Mesothelial cell of epicardium (in vitro differentiated cells): Measurements from ENCODE around the gene GSC2. TPM values are rescaled to one million over a fixed set of nuclear protein-coding genes. Genes with fewer than 3 reads are reported as not detected.

ENCODE experiments used
- DNase-seq, 2 experiments: peaks; one replicate each; pipeline ENCODE4 v3.0.0; 2021; ENCODE audit warnings: low spot score in 2 of 2; ENCODE audit not compliant: unreplicated experiment in 2 of 2
- H3K27ac Mint-ChIP-seq: 2 replicates; pipeline ENCODE4 v1.8.0; 2021; ENCODE audit warnings: mixed read lengths
- H3K27me3 Mint-ChIP-seq: 2 replicates; pipeline ENCODE4 v1.8.0; 2021; ENCODE audit warnings: low read depth, mixed read lengths
- H3K36me3 Mint-ChIP-seq: 2 replicates; pipeline ENCODE4 v1.8.0; 2021; ENCODE audit warnings: mixed read lengths
- H3K4me1 Mint-ChIP-seq: 2 replicates; pipeline ENCODE4 v1.8.0; 2021; ENCODE audit warnings: mixed read lengths
- H3K4me3 Mint-ChIP-seq: 2 replicates; pipeline ENCODE4 v1.8.0; 2021; ENCODE audit warnings: mild to moderate bottlenecking, moderate library complexity, mixed read lengths
- H3K9me3 Mint-ChIP-seq: 2 replicates; pipeline ENCODE4 v1.8.0; 2021; ENCODE audit warnings: mixed read lengths
- total RNA-seq: library from RNA; stranded (reverse); gene quantifications from 3 replicates; pipeline ENCODE4 v1.2.1, GENCODE V29; 2021
- TF ChIP-seq, protein P1 (sequence below): fragments of 200-600 bp; sonication (generic); IDR thresholded peaks from one replicate; pipeline ENCODE4 v1.5.0; 2021; ENCODE audit warnings: antibody characterized with exemption; ENCODE audit not compliant: unreplicated experiment

Gene GSC2, protein sequence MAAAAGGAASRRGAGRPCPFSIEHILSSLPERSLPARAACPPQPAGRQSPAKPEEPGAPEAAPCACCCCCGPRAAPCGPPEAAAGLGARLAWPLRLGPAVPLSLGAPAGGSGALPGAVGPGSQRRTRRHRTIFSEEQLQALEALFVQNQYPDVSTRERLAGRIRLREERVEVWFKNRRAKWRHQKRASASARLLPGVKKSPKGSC
- total RNA-seq, result not detected in 3 replicates

DNA sequence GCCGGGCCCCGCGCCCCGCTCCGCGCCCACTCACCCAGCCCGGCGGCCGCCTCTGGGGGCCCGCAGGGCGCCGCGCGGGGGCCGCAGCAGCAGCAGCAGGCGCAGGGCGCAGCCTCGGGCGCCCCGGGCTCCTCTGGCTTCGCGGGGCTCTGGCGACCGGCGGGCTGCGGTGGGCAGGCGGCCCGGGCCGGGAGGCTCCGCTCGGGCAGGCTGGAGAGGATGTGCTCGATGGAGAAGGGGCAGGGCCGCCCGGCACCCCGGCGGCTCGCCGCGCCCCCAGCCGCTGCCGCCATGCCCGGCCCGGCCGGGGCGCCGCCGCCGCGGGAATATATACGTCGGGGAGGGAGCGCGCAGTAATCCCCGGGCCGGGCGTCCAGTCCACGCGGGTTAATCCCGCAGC lies at the start of gene GSC2:
Gene GSC2, minus strand, starts transcription at position 302 of the 400 bp plus-strand sequence. Its CDS starts 9 bp downstream, at position 293.
- DNase-seq, result no peak
- Mint-ChIP-seq H3K27me3 (peaks cover 80% of the 10 kb centered on the region), H3K4me3 (peak within 1 kb of the TSS; percentile 46), H3K4me1 (peaks cover 3% of the 10 kb centered on the region), H3K27ac (no peak within 1 kb of the TSS), H3K9me3 (peaks cover 4% of the 10 kb centered on the region), H3K36me3 (no peaks in the 10 kb centered on the region)
- TF ChIP-seq, protein P1, sequence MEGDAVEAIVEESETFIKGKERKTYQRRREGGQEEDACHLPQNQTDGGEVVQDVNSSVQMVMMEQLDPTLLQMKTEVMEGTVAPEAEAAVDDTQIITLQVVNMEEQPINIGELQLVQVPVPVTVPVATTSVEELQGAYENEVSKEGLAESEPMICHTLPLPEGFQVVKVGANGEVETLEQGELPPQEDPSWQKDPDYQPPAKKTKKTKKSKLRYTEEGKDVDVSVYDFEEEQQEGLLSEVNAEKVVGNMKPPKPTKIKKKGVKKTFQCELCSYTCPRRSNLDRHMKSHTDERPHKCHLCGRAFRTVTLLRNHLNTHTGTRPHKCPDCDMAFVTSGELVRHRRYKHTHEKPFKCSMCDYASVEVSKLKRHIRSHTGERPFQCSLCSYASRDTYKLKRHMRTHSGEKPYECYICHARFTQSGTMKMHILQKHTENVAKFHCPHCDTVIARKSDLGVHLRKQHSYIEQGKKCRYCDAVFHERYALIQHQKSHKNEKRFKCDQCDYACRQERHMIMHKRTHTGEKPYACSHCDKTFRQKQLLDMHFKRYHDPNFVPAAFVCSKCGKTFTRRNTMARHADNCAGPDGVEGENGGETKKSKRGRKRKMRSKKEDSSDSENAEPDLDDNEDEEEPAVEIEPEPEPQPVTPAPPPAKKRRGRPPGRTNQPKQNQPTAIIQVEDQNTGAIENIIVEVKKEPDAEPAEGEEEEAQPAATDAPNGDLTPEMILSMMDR, result no peak

DNA sequence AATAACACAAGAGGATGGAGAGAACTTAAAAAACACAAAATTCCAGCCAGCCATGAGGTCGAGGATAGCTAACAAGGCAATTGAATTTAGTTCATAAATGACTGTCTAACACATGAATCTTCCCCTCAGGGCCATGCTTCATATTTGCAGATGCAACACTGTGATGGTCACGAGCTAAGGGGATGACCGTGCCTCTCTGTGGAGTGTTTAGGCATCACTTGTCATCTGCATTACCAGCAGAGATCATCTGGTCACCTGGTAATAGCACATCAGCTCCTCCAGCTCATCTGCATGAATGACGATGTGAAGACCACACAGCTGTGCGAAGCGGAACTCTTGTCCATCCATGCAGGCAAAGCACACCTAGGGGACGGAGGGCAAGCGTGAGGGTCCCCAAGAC lies 49.4 kb upstream of the GSC2 start:
- DNase-seq, result no peak
- Mint-ChIP-seq H3K36me3 (no peaks in the 10 kb centered on the region), H3K27me3 (no peaks in the 10 kb centered on the region), H3K27ac (no peak overlapping the region), H3K4me1 (no peaks in the 10 kb centered on the region), H3K9me3 (peaks cover 4% of the 10 kb centered on the region), H3K4me3 (no peak overlapping the region)
- TF ChIP-seq, protein P1, result no peak

DNA sequence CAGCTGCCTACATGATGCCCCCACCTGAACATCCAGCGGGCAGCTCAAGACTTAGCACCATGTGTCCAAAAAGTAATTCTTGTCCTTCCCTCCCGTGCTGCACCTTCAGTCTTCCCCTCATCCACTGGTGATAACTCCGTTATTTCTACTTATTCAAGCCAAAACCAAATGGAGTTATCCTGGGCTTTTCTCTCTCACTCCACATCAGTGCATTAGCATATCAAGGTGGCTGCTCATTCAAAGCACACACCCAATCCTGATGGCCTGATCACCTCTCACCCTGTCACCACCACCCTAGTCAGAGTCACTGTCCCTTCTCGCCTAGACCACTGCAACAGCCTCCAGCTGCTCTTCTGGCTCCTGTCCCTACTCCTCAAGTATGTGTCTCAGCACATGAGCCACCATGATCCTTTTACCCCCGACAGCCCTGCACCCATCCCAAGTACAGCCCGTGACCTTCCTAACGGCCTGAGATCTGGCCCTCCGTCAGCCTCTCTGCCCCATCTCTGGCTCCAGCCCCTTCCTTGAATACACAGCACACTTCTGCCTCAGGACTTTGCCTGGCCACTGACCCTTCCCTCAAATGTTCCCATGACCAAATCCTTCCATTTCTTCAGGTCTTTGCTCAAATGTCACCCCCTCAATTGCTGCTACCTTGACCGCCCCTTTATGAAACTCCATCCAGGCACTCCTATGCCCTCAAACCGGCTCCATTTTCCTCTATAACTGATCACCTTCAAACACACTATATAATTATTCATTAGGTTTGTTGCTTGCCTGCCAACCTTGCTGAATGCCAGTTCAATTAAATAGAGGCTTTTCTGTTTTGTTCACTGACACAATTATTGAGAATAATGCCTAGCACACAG lies 48.1 kb upstream of the GSC2 start:
- Mint-ChIP-seq H3K4me1 (no peaks in the 10 kb centered on the region), H3K4me3 (no peak overlapping the region), H3K27ac (no peak overlapping the region), H3K27me3 (no peaks in the 10 kb centered on the region), H3K9me3 (peaks cover 4% of the 10 kb centered on the region), H3K36me3 (peaks cover 2% of the 10 kb centered on the region)
- no peak for DNase-seq
- TF ChIP-seq, protein P1, result no peak

DNA sequence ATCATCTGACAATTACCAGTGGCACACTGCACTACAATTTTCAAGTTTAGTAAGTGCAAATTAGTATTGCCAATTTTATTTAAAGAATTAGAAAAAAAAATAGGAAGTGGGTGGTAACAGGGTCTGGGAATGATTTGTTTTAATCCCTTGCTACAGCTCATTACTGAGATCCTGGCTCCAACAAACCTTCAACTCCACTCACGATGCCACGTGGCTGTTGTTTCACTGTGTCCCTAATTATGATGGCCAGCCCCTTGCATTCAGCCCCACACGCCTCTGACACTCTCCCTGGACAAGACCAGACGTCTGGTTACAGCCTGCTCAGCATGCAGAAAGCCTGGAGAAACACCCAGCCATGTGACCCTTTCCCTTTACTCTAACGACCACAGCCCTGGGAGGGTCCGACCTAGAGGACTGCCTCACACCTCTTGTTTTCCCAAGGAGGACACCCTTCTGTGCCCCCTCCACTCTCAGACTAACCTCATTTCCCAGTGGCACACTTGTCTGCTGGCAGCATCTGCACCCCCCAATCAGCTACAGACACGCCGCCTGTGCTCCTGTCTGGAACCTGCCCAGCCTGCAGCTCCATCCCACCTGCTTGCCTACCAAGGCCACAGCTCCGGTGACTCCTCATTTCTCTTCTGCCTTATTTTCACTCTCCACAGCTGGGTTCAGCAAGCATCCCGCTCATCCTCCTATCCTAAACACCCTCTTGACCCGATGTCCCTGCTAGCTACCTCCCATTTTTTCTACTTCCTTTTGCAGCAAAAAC lies 46.9 kb upstream of the GSC2 start:
- no peaks in the 10 kb centered on the region for H3K27me3 Mint-ChIP-seq
- H3K4me1 Mint-ChIP-seq, result no peaks in the 10 kb centered on the region
- no peaks in the 10 kb centered on the region for H3K9me3 Mint-ChIP-seq
- peaks cover 2% of the 10 kb centered on the region for H3K36me3 Mint-ChIP-seq
- no peak for DNase-seq
- H3K27ac Mint-ChIP-seq, result no peak overlapping the region
- TF ChIP-seq, protein P1, result no peak
- H3K4me3 Mint-ChIP-seq, result no peak overlapping the region

DNA sequence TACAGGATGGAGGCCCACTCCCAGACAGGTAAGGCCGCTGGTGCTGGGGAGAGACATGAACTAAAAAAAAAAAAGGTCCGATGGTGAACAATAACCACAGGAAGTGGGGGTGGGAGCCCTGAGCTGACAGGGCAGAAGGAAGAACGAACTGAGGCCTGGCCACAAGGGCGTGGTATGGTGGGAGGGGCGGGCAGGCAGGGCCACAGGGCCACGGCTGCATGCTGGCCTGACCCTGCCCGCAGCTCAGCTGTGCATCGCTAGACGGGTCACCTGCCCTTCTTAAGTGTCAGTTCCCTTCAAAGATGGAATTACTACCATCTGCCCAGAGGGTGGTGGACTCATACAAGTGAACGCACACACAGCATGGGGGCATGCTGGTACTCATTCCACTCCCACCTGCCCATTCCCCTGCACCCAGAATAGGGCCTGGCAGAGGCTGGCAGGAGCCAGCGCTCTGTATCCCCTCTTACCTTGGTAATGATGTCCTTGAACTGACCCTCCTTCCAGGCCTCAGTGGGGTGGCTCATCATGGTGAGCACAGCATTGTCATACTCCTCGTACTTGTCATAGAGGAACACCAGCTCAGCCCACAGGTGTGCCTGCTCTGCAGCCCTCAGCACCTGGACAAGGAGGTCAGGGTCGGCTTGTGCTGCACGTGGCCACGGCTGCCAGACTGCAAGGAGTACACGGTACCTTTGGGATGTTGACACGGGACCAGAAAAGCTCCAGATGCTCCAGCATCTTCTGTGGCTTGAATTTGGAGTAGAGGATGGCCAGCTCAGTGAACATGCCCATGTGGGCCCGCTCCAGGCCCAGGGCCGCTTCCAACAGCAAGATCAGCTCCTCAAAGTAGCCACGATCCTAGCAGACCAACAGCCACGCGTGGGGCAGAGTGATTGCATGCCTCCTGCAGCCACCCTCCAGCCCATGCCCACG lies 46.0 kb upstream of the GSC2 start:
- Mint-ChIP-seq H3K9me3 (no peaks in the 10 kb centered on the region), H3K4me1 (no peaks in the 10 kb centered on the region), H3K27ac (no peak overlapping the region), H3K36me3 (peaks cover 2% of the 10 kb centered on the region), H3K27me3 (no peaks in the 10 kb centered on the region), H3K4me3 (no peak overlapping the region)
- no peak for DNase-seq
- TF ChIP-seq, protein P1, result no peak
